ENCODE results near the gene SOX13.

DNA sequence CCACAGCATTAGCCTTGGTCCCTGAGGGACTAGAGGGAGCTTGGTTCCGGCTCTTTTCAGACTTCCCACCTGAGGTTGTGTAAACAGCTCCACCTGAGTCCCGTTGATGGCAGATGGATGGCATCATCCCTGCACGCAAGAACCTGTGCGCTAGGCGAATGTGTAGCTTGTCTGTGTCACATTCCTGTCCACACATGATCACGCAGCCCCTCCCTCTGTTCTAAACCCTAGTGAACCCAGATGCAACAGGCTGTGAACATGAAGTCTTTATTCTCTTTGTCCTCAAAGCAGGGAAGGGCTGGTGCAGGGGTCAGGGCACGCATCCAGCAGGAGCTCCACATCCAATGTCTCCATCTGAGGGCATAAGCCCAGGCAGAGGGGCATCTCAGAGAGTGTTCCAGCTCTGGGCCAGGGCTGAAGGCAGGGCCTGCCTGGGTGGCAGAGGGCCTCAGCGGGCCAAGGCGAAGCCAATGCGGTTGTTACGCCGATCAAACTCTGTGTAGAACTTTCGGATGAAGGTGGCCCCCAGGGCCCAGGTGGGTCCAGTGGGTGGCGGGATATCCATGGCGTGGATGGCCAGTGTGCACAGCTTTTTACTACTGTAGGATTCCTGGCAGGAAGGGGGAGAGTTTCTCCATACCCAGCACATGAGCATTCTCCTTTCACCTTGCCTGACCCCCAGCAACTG is 81.8 kb downstream of the SOX13 start:
- TF ChIP-seq, protein P1, sequence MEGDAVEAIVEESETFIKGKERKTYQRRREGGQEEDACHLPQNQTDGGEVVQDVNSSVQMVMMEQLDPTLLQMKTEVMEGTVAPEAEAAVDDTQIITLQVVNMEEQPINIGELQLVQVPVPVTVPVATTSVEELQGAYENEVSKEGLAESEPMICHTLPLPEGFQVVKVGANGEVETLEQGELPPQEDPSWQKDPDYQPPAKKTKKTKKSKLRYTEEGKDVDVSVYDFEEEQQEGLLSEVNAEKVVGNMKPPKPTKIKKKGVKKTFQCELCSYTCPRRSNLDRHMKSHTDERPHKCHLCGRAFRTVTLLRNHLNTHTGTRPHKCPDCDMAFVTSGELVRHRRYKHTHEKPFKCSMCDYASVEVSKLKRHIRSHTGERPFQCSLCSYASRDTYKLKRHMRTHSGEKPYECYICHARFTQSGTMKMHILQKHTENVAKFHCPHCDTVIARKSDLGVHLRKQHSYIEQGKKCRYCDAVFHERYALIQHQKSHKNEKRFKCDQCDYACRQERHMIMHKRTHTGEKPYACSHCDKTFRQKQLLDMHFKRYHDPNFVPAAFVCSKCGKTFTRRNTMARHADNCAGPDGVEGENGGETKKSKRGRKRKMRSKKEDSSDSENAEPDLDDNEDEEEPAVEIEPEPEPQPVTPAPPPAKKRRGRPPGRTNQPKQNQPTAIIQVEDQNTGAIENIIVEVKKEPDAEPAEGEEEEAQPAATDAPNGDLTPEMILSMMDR (IDR thresholded peaks at IDR 0.05), result no peak
- TF ChIP-seq ZFX (IDR thresholded peaks at IDR 0.05; ENCODE audit: borderline replicate concordance), result no peak
